ENCODE measurements around the gene CD151.

CD151 gene

DNA sequence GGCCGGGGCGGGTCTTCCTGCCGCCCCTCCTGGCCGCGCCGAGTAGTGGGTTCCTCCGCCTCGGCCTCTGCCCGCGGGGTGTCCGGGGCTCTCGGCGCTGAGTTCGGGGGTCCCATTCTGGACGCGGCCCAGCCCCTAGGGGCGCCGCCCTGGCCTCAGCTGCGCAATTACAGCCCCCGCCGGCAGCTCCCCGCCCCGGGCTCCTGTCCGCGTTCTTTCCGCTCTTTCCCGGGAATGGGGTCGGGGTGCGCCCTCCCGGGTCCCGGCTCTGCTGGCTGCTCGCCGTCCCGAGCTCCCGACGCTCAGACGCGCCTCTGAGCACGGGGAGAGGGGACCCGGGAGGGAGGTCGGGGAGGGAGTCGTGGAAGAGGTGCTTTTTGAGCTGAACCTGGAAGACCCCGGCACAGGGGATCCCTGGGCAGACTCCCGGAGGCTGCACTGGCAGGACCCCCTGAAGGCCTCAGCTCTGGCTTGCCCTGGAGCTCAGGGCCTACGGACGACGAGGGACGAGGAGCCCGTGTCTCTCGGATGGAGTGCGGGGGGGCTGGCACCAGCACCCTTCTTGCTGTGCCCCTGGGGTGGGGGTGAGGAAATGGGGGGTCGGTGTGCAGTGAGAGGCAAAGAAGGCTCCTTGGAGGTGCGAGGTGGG lies 10.5 kb downstream of the CD151 start:
- DNase-seq (ENCODE audit: low read depth): no peak

- DNase-seq (ENCODE audit: low read depth): peak; percentile 62
Measured at GRCh38 chr11:843818-844692, 11.3 kb downstream of the CD151 start.

DNA sequence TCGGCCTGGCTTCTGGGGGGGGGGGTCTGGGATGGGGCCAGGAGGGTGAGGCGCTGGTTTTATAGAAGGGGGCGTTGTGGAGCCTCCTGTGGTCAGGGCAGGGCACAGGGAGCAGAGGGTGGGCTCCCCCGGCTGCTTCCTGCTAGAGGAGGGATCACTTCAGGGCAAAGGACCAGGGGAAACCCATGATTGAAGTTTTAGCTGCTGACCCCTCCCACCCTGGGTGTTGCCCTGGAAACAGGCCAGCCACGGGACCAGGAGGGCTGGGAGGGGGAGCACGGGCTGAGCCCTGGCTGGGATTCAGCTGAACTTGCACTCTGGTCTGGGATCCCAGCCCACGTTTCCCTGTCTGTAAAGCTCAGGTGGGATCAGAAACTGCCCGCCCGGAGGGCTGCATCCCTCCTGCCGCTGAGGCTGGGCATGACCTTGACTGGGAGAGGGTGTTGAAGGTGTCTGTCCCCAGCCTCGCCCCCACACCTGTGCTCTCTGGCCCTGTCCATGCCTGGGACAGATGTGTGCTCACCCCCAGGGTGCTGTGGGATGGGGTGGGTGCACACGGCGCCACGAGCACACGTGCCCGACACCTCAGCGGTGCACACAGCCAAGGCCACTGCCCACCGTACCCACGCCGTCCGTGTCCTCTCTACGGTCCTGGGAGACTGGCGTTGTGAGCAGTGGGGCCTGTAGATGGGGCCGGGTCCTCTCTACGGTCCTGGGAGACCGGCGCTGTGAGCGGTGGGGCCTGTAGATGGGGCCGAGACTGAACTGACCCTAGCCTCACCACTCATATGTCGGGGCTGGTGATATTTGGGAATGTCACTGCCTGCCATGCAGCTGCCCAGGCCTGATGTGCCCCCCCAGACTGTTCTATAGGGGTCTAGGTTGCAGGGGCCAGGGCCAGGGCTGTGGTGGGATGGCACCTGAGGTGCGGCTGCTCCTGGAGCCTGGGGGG lies 12.2 kb downstream of the CD151 start:
- DNase-seq (ENCODE audit: low read depth): no peak

DNA sequence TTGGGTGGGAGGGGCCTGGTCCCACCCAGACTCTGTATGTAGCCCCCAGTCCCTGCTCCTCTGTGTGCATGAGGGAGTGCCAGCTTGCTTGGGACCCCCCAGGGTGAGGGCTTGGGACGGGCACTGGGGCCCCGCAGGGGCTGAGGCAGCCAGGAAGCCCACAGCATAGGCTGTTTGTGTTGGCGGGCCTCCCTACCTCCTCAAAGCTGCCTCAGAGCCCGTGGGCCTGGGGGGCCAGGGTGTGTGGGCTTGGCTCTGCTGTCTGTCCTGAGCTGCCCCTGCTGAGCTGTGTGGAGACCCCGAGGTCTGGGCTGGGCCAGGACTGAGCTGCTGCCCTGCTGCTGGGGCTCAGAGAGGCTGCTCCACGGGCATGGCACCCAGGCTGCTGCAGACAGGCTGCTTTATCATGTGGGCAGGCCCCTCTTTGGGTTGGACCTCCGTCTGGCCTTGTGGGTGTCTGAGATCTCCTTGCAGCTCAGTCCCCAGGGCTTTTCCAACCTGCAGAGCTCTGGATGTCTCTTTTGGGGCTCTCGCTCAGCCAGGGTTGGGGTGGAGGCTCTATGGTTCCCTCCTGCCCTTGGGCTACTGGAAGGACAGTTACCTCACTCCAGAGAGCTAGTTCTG lies 13.2 kb downstream of the CD151 start:
- no peak for DNase-seq (ENCODE audit: low read depth)

- no peak for DNase-seq (ENCODE audit: low read depth)
Measured at GRCh38 chr11:846496-847098, 13.8 kb downstream of the CD151 start.

GRCh38 chr11:847876-848275 lies 15.1 kb downstream of the CD151 start:
- DNase-seq (ENCODE audit: low read depth): no peak

DNA sequence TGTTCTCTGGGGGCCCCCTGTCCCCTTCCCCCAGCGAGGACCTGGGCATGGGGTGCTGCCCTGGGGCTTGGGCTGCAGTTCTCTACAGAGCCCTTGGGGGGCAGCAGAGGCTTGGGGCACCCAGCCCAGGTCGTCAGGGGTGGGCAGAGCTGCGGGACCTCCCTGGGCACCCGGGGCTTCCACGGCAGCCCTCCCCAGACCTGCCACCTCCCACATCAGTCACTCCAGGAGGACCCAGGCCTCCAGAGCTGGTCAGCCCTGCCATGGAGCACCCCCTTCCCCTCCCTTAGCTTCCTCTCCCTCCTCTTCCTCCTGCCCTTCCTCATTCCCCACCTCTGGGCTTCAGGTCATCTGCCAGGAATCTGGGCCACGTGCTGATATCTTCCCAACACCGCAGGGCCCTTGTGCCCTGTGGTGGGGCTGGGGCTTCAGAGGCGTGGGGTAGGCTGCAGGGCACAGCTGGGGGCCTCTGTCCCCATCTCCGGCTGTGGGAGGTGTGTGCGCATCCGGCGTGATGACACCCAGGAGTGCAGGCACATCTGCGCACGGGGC lies 15.7 kb downstream of the CD151 start:
- DNase-seq (ENCODE audit: low read depth): no peak

DNA sequence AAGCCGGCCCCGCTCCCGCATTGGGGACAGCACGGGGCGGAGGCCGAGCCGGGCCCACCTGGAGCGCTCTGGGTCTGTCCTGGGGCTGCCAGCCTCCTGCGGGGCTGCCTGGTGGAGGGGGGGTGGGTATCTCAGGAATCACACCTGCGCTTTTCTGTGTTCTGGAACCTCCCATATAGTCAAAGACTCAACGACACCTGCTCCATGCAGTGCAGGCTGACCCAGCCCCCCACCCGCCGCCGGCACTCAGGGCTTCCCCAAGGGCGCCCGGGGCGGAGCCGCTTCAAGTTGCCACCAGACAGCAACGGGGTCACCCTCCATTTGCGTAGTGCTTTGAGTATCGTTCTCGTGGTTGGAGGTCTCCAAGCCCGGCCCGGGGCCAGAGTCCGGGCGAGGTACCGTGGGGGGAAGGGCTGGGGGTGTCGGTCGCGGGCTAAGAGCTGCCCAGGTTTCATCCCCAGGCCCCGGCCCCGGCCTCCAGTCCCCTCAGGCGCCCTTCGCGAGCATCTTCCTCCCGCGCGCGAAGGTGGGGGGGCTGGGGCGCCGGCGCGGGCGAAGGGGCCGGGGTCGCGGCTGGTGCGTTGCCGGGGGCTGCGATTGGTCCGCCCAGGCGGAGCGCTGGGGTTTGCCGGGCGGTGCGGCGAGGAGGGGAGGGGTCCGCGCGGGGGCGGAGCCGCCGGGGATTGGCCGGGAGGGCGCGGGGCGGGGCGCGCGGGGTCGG lies 16.5 kb downstream of the CD151 start:
- DNase-seq (ENCODE audit: low read depth): no peak

- DNase-seq (ENCODE audit: low read depth): no peak
Measured at GRCh38 chr11:849951-850774, 17.4 kb downstream of the CD151 start.

DNA sequence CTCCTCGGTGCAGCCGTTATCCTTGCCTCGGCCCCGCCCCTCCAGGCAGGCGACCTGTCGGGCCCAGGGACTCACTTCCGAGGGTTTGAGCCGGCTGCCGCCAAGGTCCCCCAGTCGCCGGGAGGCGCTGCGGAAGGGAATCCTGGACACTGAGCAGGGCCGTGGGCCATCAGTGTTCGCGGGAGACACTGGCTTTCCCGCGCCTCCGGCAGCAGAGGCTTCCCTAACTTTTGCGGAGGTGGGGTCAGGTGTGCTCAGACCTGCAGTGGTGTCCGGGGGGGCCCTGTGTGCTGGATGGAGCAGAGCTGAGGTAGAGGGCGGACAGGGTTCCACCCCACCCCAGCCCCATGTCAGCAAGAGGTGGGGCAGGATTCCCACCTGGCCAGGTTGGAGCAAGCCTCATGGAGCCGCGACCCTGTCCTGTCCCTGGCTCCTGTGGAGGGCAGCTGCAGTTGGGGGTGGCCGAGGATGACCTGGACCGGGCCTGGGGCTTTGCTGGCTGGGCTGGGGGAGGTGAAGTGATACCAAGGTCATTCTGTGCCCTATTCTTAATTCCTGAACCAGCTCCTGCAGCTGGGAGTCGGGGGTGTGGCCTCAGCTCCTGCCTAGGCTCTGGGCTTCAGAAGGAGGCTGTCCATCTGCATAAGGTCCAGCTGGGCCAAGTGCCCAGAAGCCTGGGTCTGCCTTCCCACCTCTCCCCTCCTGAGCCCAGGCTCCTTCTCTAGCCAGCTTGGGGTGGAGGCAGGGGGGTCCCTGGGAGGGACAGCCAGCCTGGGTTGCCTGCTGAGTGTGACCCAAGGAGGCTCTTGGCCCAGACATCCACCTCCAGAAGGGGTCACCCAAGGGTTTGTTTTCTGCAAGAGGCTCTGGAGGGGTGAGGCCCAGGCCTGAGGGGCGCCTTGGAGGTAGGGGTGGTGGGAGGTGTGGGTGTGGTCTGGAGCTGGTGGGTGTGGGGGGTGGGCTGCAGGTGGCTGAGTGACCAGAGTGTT lies 18.3 kb downstream of the CD151 start:
- DNase-seq (ENCODE audit: low read depth): no peak

DNA sequence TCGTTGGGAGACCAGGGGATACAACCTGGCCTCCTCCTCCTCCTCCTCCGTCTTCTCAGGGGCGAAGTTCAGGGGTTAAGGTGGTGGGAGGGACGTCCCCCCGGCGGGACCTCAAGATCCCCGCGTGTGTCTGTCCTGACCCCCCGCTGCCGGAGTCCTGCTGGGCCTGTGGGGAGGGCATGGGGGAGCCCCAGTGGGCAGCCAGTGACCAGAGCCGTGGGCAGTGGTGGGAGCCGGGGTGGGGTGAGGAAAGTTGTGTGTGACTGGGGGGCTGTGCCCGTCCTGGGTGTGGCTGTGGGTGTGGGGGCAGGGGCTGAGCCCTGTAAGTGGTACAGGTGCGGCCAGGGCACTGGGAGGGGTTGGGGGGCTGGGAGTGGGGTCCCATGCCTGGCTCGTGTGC lies 20.0 kb downstream of the CD151 start:
- no peak for DNase-seq (ENCODE audit: low read depth)

- DNase-seq (ENCODE audit: low read depth): no peak
Measured at GRCh38 chr11:853682-854448, 21.1 kb downstream of the CD151 start.

GRCh38 chr11:854601-855329 lies 22.0 kb downstream of the CD151 start:
- no peak for DNase-seq (ENCODE audit: low read depth)

- DNase-seq (ENCODE audit: low read depth): no peak
Measured at GRCh38 chr11:855330-855674, 22.6 kb downstream of the CD151 start.

DNA sequence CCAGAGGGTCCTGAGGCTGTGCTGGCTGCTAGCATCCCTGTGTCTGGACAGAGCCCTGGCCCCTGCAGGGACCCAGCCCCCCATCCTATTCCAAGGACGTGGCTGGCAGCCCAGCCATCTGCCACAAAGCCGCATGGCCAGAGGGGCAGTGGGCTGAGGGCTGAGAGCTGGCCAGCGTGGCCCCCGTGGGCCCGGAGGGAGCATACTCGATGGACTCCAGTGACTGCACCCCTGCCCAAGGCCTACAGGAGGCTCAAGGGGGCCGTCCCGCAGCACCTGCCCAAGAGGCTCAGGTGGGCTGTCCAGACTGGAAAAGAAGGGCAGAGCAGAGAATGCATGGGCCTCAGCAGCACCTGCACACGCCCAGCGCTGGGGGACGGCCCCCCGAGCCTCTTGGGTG lies 23.0 kb downstream of the CD151 start:
- DNase-seq (ENCODE audit: low read depth): no peak

DNA sequence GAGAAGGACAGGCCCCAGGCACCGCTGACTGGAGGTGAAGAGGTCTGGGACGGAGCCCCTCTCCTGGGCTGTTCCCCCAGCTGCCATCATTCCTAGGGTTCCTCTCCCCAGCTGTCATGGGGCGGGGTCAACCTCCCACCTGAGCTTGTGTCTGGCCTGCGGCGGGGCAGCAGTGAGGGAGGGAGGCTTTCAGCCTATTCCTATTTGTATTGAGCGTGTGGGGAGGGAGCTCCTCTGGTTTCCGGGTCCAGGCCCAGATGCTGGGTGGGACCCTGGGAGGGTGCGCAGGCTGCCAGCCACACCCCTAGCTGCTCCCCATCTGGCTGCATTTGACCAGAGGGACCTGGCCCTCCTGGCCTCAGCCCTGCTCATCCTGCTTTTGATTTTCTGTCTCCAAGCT lies 23.6 kb downstream of the CD151 start:
- DNase-seq (ENCODE audit: low read depth): no peak
